GM21717 (cell line): ENCODE data around the gene PAQR3.
A peak's percentile ranks its signal among the peaks of the same experiment; 100 is the strongest.
"Not testable (repeated sequence)": the region's sequence is repeated elsewhere in the genome, so short reads cannot be mapped to it uniquely, and the experiment has no call there.

Source experiments
- ATAC-seq: cut with Tn5 transposase; IDR thresholded peaks from one replicate; pipeline ENCODE4 v1.9.1; 2021; ENCODE audit warnings: mild to moderate bottlenecking, moderate library complexity; ENCODE audit not compliant: unreplicated experiment

Gene PAQR3

GRCh38 chr4:78930016-78930629 lies 9.1 kb downstream of the PAQR3 start:
- no peak for ATAC-seq

GRCh38 chr4:78928835-78929234 lies 10.4 kb downstream of the PAQR3 start:
- no peak for ATAC-seq

GRCh38 chr4:78926826-78927225 lies 12.4 kb downstream of the PAQR3 start:
- no peak for ATAC-seq

GRCh38 chr4:78923464-78924312 lies 15.6 kb downstream of the PAQR3 start:
- peak; percentile 64 for ATAC-seq

GRCh38 chr4:78922207-78922606 lies 17.0 kb downstream of the PAQR3 start:
- no peak for ATAC-seq

- ATAC-seq = no peak
These were observed 28.6 kb downstream of the PAQR3 start for GRCh38 chr4:78910612-78911011.

GRCh38 chr4:78908974-78909373 lies 30.3 kb downstream of the PAQR3 start:
- not testable (repeated sequence) for ATAC-seq

- no peak for ATAC-seq
These were observed 31.6 kb downstream of the PAQR3 start for GRCh38 chr4:78907638-78908037.

- no peak for ATAC-seq
These were observed 35.1 kb downstream of the PAQR3 start for GRCh38 chr4:78904143-78904542.

GRCh38 chr4:78902298-78902697 lies 36.9 kb downstream of the PAQR3 start:
- no peak for ATAC-seq

- ATAC-seq = no peak
These were observed 37.4 kb downstream of the PAQR3 start for GRCh38 chr4:78901882-78902281.

GRCh38 chr4:78899302-78899701 lies 39.9 kb downstream of the PAQR3 start:
- no peak for ATAC-seq

- ATAC-seq = no peak
These were observed 49.3 kb downstream of the PAQR3 start for GRCh38 chr4:78889955-78890354.

- ATAC-seq = no peak
These were observed 53.6 kb downstream of the PAQR3 start for GRCh38 chr4:78885598-78885997.

GRCh38 chr4:78880874-78881492 lies 58.3 kb downstream of the PAQR3 start:
- ATAC-seq = no peak

- no peak for ATAC-seq
These were observed 61.2 kb downstream of the PAQR3 start for GRCh38 chr4:78878031-78878430.

GRCh38 chr4:78876568-78877320 lies 62.5 kb downstream of the PAQR3 start:
- no peak for ATAC-seq

- ATAC-seq = no peak
These were observed 69.2 kb downstream of the PAQR3 start for GRCh38 chr4:78870056-78870455.

- not testable (repeated sequence) for ATAC-seq
These were observed 70.5 kb downstream of the PAQR3 start for GRCh38 chr4:78868712-78869111.

- no peak for ATAC-seq
These were observed 73.8 kb downstream of the PAQR3 start for GRCh38 chr4:78865451-78865850.

- ATAC-seq = no peak
These were observed 74.7 kb downstream of the PAQR3 start for GRCh38 chr4:78864405-78865024.
